K562 (cell line): Measurements from ENCODE around the gene WWP2. TPM values are rescaled to one million over a fixed set of nuclear protein-coding genes. Genes with fewer than 3 reads are reported as not detected.

ENCODE experiments used
- ATAC-seq: fragments of 200-7000 bp; cut with Tn5 transposase; 3 replicates; pipeline ENCODE4 v1.9.1; 2020; ENCODE audit warnings: moderate library complexity
- BruUV-seq: library from RNA; stranded (reverse); fragments of 400-500 nt; replicated peaks from 2 replicates; lab custom pipeline; 2021; lab: Mats Ljungman, UMichigan
- CTCF ChIA-PET: fragments of 300-600 bp; formaldehyde crosslinking; extraction: SDS; loops from one replicate; lab custom pipeline; 2021; ENCODE audit warnings: low intra/inter-chr PET ratio; lab: Yijun Ruan, JAX
- POLR2A ChIA-PET: fragments of 300-600, 350-650 bp; sonication (Branson Sonifier 250); formaldehyde crosslinking; extraction: SDS; loops from one replicate; lab custom pipeline; 2021; ENCODE audit warnings: antibody characterized with exemption, inconsistent platforms; lab: Yijun Ruan, JAX
- DNase-seq, 4 experiments: peaks; one replicate each; pipeline versions ENCODE4 v3.0.0 to v3.0.0-alpha.2; 2011 to 2018; ENCODE audit warnings: low spot score in 3 of 4, mixed read lengths in 3 of 4; ENCODE audit errors: extremely low read depth in 1 of 4
- FAIRE-seq: peaks from 2 replicates; lab custom pipeline; 2011; peaks lifted over from hg19 to GRCh38; lab: Jason Lieb, UNC
- H2AFZ ChIP-seq: 2 replicates; pipeline ENCODE4 v1.6.0; 2011; ENCODE audit warnings: low read depth, low read length, control low read depth, inconsistent platforms
- H3K27ac ChIP-seq: fragments of 200-600 bp; 3 replicates; pipeline ENCODE4 v1.8.0; 2011; ENCODE audit warnings: low read depth, mild to moderate bottlenecking, control low read depth, inconsistent platforms, low read length, moderate library complexity, mixed read lengths; ENCODE audit errors: extremely low read depth
- H3K27me3 ChIP-seq, 2 experiments: fragments of 300-600 bp in 1 of 2; 2 replicates in 1 of 2; 3 replicates in 1 of 2; pipeline versions ENCODE4 v1.6.0 to v1.8.0; 2011; ENCODE audit warnings: inconsistent platforms in 2 of 2, low read length in 2 of 2, mild to moderate bottlenecking in 1 of 2, mixed read lengths in 1 of 2, moderate library complexity in 1 of 2; ENCODE audit not compliant: control insufficient read depth in 2 of 2, insufficient read depth in 2 of 2
- H3K36me3 ChIP-seq: fragments of 300-600 bp; 3 replicates; pipeline ENCODE4 v1.8.0; 2011; ENCODE audit warnings: mild to moderate bottlenecking, low read length, inconsistent platforms; ENCODE audit not compliant: control insufficient read depth, insufficient read depth
- H3K4me1 ChIP-seq, 2 experiments: fragments of 200-600 bp in 1 of 2; replicated peaks in 1 of 2; 2 replicates in 1 of 2; 3 replicates in 1 of 2; pipeline versions ENCODE4 v1.5.1 to v1.8.0; 2011; ENCODE audit warnings: inconsistent platforms in 2 of 2, low read length in 2 of 2, mild to moderate bottlenecking in 1 of 2, mixed read lengths in 1 of 2, moderate library complexity in 1 of 2; ENCODE audit not compliant: control insufficient read depth in 2 of 2, insufficient read depth in 2 of 2
- H3K4me2 ChIP-seq: 2 replicates; pipeline ENCODE4 v1.6.1; 2011; ENCODE audit warnings: low read length, control low read depth, inconsistent platforms, mixed read lengths; ENCODE audit not compliant: insufficient read depth
- H3K4me3 ChIP-seq: fragments of 200-600 bp; sonication (generic), shearing (Covaris generic); 2 replicates; pipeline ENCODE4 v1.5.1; 2016; ENCODE audit warnings: control low read depth, inconsistent platforms
- H3K79me2 ChIP-seq: fragments of 200-600 bp; 3 replicates; pipeline ENCODE4 v1.8.0; 2011; ENCODE audit warnings: low read length, inconsistent platforms; ENCODE audit not compliant: control insufficient read depth, insufficient read depth
- H3K9ac ChIP-seq, 2 experiments: 2 replicates each; pipeline versions ENCODE4 v1.6.0 to v1.6.1; 2011; ENCODE audit warnings: low read depth in 2 of 2, low read length in 2 of 2, control low read depth in 1 of 2, inconsistent platforms in 1 of 2, mild to moderate bottlenecking in 1 of 2, mixed read lengths in 1 of 2; ENCODE audit not compliant: insufficient read depth in 1 of 2
- H3K9me1 ChIP-seq: one replicate; pipeline ENCODE4 v1.6.0; 2011; ENCODE audit warnings: inconsistent platforms, mild to moderate bottlenecking, low read length, moderate library complexity; ENCODE audit not compliant: control insufficient read depth, insufficient read depth
- H3K9me3 ChIP-seq: replicated peaks from 2 replicates; pipeline ENCODE4 v1.5.1; 2011; ENCODE audit warnings: low read depth, low read length, inconsistent platforms; ENCODE audit not compliant: control insufficient read depth, insufficient read depth
- H4K20me1 ChIP-seq: replicated peaks from 2 replicates; pipeline ENCODE4 v1.6.1; 2011; ENCODE audit warnings: low read length, inconsistent platforms, mixed read lengths; ENCODE audit not compliant: control insufficient read depth, insufficient read depth
- ATF3 ChIP-seq, 2 experiments: fragments of 450-650 bp in 1 of 2; sonication (generic) in 1 of 2; formaldehyde crosslinking in 1 of 2; IDR thresholded peaks in 1 of 2; conservative IDR thresholded peaks in 1 of 2; 2 replicates each; pipeline versions ENCODE4 v1.6.1 to v1.8.1; 2016 to 2023; ENCODE audit warnings: mild to moderate bottlenecking in 2 of 2, moderate library complexity in 2 of 2, inconsistent platforms in 1 of 2, missing genetic modification reagents in 1 of 2
- MCM3 ChIP-seq: fragments of 450-650 bp; IDR thresholded peaks from 2 replicates; pipeline ENCODE4 v1.6.1; 2016
- WGBS: fragments of 100-300 bp; shearing (Covaris generic); methylation state at CpG from one replicate; pipeline ENCODE4 v1.1.6; 2016; ENCODE audit warnings: low coverage, mixed read lengths; ENCODE audit not compliant: insufficient coverage; ENCODE audit errors: missing lambda C conversion rate; 5-methylcytosine and 5-hydroxymethylcytosine counted together
- in situ Hi-C: fragments of 300-500 bp; cut with MboI; formaldehyde crosslinking; loops from 4 replicates; pipeline ENCODE4 v1.15.0; 2018; ENCODE audit warnings: inconsistent platforms, mixed read lengths
- intact Hi-C: fragments of 100-400 bp; cut with micrococcal nuclease; formaldehyde crosslinking; loops from 2 replicates; pipeline ENCODE4 v1.14.2; 2022
- polyA plus RNA-seq, 8 experiments: library from polyadenylated mRNA; depleted of rRNA in 4 of 8; stranded (reverse) in 5 of 8; unstranded in 3 of 8; fragments of >200 nt; fragmentation: Nextera tagmentation in 2 of 8; fragmentation: Illumina TruSeq in 1 of 8; extraction: Ambion mirVana in 2 of 8; extraction: Trizol in 1 of 8; gene quantifications; 2 replicates each; pipeline versions ENCODE4 v1.2.1 to v1.2.3, GENCODE V29; 2011 to 2014; ENCODE audit warnings: inconsistent platforms in 1 of 8, missing spikeins in 1 of 8
- total RNA-seq, 7 experiments: library from RNA; depleted of rRNA in 6 of 7; stranded (reverse); fragments of >200 nt in 6 of 7; fragmentation: Illumina TruSeq in 2 of 7; extraction: Trizol in 2 of 7; gene quantifications; 2 replicates each; pipeline versions ENCODE4 v1.2.1 to v1.2.3, GENCODE V29; 2011 to 2021; ENCODE audit warnings: low replicate concordance in 1 of 7

Gene WWP2
- total and polyA plus RNA-seq, 9 of the 15 experiments (the other 6 are each of a cell fraction or from before 2014, with no cell fraction given) = 1.9 to 34.4 (median 14.6) TPM

GRCh38 chr16:69831212-69832123 lies 69.3 kb downstream of the WWP2 start:
- H3K27me3 ChIP-seq = no peaks in the 10 kb centered on the region
- H3K79me2 ChIP-seq = no peaks in the 10 kb centered on the region
- BruUV-seq = no TSS peak
- H3K4me3 ChIP-seq = no peak overlapping the region
- H3K36me3 ChIP-seq = no peaks in the 10 kb centered on the region
- H2AFZ ChIP-seq = no peak overlapping the region
- FAIRE-seq = no peak
- TF ChIP-seq ATF3 (IDR thresholded peaks at IDR 0.05) = 0 out of 2 replicates have a peak, but pooled peaks have one; percentile 10
- TF ChIP-seq ATF3 (CRISPR knock-in tag; conservative IDR thresholded peaks at IDR 0.05) = no peak
- no peak for TF ChIP-seq MCM3
- WGBS = 76% methylated on average over 13 of the region's 13 CpGs
- H3K4me1 ChIP-seq = no peaks in the 10 kb centered on the region
- H3K9ac ChIP-seq = no peak overlapping the region
- H3K9me3 ChIP-seq = no peaks in the 10 kb centered on the region
- no peak overlapping the region for H3K27ac ChIP-seq
- no peak for ATAC-seq
- CTCF ChIA-PET = no interaction called here
- no peak overlapping the region for H3K4me2 ChIP-seq
- no peaks in the 10 kb centered on the region for H4K20me1 ChIP-seq
- POLR2A ChIA-PET = interaction anchor here (0.6 kb wide), 1 partner anchor 9 kb away, joined by 4 read pairs; no protein-coding TSS in a partner anchor
- no peak for DNase-seq
- intact Hi-C loops (no loop called here), in situ Hi-C loops (no loop called here)
- H3K9me1 ChIP-seq = no peaks in the 10 kb centered on the region
